Activated CD8-positive, alpha-beta memory T cell treated with anti-CD3 and anti-CD28 coated beads for 24 hours (primary cell): ENCODE measurements around the gene MAN1C1.

Experiments used
- DNase-seq: peaks from one replicate; pipeline ENCODE4 v3.0.0-alpha.2; 2020

MAN1C1 gene

DNA sequence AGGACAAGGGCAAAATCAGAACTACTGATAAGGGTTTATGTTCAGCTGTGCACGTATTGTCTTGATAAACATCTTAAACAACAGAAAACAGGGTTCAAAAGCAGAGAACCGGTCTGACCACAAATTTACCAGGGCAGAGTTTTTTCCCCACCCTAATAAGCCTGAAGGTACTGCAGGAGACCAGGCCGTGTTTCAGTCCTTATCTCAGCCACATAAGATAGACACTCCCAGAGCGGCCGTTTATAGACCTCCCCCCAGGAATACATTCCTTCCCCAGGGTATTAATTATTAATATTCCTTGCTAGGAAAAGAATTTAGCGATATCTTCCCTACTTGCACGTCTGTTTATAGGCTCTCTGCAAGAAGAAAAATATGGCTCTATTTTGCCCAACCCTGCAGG lies 19.6 kb downstream of the MAN1C1 start:
- peak; percentile 46 for DNase-seq

DNA sequence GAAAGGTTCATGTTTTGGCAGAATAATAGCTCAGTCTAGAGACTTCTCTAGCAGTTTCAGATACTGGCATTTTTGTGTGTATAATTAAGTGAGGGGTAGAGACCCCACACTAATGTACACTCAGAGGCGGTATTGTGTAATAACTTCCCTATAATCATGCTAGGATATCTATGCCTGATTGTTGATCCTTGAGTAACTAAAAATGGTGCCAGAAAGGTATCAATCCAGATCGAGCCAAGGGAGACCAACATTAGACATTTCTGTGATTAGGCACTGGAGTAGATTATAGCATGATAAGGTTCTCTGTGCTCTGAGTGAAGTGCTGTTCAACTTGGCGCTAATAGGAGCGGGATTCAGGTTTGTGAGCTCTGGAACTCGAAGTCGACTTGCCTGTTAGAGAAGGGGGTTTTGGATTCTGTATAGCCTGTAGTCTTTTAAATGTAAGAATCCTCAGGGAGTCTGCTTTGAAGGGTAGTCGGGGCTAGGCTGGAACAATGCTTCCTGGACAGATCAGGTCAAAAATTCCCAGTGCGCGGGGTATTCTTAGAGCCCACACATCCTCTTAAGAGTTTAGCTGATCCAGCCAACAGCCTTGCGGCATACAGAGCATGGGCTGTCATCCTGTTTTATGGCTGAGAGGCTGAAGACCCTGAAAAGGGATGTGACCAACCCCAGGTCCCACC lies 24.2 kb downstream of the MAN1C1 start:
- peak; percentile 49 for DNase-seq

DNA sequence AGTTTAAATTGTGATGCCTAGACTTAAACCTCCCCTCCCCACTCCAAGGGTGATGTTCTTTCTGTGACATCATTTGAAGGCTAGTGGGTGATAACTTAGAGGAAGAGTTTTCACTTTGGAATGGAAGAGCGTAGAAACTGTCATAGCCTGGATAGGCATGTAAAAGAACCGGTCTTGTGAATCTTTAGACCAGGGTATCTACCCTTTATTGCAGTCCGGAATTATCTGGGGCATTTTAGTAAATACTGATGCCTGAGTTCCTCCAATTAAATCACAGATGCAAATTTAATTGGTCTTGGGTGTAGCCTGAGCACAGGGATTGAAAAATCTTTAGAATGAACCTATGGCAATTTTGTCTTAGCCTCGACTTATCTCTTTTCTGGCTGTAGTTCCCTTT lies 24.7 kb downstream of the MAN1C1 start:
- no peak for DNase-seq

DNA sequence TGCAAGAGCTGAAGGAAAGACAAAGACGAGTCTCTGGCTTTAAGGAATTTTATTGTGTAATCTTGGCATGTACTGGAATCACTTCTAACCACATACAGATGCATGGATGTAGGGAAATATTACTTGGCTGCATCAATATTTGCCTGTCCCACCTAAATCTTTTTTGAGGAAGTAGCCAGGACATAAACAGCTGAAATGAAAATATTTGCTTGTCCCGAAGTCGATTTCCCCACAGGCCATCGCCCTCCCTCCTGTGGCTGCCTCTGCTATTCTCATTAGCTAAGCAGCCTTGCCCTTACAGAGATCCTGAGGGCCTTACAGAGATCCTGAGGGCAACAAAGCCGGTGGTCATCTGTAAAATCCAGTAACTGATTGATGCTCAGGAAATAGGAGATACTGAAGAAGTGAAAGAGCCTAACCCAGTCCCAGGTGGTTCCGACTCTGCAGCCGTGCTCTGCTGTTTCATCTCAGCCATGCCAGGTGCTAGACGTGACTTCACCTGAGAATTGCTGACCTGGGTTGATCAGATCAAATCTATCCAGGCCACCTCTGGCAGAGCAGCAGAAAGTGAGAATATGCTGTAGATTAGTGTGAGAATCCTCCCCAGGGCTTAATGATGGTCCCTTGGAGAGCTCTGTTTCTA lies 25.5 kb downstream of the MAN1C1 start:
- DNase-seq: peak; percentile 61

DNA sequence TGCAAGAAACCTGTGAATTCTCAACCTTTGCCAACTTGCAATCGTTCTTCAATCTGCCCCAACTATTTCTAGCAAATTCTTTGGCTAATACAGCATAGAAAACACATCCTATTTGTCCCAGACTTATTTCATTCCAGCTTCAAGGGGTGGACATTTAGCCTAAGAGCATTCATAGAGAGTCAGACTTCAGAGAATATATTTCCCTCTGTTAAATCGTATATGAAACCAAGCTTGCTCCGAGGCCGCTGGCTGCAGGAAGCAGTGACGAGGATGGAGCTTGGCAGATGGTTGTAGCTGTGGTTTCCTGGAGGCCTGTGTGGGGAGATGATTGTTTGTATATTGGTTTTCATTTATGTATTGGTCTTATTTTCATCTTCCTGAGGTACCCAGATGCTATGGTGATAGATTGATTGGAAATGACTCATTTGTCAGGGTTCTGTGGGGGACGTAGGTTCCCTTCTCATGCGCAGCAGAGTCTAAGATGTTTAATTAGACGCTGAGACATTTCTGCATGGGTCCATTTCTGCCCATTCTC lies 26.1 kb downstream of the MAN1C1 start:
- DNase-seq: peak; percentile 75

DNA sequence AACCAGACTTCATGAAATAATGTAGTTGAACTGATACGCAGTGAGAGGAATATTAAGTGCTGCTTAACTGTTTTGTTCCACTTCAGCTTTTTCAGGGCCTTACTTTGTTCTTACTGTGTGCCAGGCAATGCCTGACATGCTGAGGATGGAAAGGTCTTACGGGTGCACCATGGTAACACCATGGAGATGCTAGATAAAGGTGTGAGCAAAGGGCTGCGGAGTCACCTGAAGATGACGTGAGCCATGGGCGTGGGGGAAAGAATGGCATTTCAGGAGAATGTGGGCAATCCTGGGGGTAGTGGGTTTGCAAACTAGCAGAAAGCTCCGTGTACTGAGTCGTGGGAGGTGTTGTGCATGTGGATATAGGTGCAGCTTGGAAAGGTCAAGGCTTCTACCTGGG lies 27.3 kb downstream of the MAN1C1 start:
- peak; percentile 53 for DNase-seq

DNA sequence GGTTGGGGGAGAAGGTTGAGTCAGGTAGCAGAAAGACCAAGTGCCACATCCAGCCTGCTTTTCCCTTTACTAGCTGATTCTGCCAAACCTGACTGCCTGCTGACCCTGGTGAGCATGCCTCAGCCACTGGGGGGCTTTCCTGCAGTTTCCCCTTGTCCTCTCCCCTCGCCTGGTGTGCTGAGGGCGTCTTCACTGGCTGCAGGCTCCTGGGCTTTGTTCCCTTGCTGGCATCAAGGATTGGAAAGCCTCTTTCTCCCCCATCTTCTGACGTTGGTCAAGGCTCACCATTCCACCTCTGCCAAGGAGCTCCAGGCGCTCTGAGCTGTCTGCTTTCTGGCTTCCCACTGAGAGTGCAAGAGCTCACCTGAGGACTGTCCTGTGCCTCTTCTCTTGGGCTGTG lies 28.4 kb downstream of the MAN1C1 start:
- peak; percentile 53 for DNase-seq

DNA sequence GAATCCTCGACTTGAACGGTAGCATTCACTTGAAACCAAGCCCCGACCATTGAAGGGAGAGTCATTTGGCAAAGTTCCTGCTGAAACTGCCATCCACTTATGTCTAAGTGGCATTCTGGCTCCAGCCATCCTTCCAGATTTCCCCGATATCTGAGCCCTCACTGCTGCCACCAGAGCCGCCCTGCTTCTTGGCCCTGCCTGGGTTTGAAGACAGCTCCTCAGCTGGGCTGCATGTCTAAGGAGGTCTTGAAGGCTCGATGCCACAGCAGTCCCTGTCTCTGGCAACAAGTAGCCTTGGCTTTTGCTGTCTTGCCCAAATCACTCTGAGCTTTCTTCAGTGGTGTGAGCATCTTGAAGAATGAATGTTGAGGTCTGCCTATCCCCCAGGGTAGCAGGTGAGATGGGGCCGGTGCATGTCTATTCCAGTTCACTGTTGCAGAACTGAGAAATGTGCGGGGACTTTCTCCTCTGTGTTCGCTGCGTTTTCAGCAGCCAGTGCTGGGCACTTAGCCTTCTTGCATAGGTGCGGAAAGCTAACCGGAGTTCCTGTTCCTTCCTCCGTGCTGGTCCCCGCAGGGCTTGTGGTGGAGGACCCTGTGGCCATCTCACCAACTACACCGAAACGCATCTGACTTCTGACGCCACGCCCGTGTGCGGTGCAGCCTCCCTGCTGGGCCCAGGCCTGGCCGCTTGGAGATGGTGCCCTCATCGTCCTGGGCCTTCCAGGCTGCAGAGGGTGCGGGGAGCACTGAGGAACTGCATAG lies 29.2 kb downstream of the MAN1C1 start:
- peak; percentile 53 for DNase-seq

DNA sequence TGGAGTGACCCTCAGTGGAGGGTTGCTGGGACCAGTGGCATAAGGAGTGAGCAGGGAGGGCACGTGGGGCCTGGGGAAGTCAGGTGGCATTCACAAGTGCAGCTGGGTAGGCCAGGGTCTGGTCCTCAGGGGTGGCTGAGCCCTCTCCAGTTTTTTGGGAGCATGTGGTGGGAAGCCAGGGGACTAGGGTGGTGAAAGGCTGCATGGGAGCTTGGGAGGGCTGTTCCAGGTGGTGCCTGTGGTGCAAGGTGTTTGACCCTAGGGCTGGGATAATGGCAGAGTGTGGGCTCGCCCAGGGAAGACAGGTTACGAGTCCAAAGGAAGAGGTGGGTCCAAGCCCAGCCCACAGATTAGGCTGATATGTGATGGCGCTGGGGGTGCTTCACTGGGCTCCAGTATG lies 30.5 kb downstream of the MAN1C1 start:
- DNase-seq: peak; percentile 50

DNA sequence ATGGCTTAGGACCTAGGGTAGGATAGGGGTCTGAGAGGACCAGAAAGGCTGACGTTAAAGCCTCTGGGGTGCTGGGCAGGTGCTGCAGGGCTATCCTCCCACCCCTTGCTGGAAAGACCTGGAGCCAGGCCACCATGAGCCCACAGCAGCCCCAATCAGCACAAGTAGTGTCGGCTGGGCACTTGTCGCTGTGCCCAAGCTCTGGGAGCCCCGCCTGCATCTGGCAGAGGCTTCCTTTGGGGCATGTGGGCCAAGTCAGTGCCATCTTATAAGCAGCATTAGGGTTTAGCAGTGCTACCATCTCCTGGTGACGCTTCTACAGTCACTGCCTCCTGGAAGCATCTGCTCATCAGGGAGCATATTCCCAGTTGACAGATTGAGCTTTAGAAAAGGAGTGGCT lies 31.3 kb downstream of the MAN1C1 start:
- DNase-seq: peak; percentile 51

DNA sequence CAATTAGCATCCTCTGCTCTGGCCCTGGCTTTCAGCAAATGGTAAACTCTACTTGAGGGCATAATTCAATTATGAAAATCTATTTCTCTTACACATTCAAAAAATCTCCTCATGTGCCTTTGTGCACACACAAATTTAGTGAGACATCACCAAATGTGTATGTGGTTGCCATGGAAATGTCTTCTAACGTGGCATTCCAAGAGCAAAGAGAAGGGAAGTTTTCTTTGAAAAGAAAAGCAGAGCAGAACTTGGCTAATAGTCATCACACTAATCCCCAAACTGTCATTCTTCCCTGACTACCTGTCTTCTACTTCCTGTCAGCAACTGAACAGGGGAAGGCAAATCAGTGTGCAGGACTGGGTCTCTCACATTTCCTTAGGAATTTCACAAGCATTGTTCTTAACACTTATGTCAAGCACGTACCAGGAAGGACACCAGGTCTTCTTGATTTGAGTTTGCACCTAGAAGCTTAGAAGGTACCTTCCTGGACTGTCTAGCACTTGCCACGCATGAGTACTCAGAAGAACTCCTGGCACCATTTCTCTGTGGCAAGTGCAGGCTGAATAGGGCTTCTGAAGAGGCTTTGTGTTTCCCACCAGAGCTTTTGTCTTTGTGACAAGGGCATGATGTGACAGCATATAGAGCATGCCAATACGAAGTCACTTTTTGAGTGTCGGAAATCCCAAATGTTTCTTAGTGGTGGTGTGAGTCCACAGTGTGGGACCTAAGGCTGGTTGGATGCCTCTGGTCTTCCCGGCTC lies 32.3 kb downstream of the MAN1C1 start:
- peak; percentile 53 for DNase-seq

DNA sequence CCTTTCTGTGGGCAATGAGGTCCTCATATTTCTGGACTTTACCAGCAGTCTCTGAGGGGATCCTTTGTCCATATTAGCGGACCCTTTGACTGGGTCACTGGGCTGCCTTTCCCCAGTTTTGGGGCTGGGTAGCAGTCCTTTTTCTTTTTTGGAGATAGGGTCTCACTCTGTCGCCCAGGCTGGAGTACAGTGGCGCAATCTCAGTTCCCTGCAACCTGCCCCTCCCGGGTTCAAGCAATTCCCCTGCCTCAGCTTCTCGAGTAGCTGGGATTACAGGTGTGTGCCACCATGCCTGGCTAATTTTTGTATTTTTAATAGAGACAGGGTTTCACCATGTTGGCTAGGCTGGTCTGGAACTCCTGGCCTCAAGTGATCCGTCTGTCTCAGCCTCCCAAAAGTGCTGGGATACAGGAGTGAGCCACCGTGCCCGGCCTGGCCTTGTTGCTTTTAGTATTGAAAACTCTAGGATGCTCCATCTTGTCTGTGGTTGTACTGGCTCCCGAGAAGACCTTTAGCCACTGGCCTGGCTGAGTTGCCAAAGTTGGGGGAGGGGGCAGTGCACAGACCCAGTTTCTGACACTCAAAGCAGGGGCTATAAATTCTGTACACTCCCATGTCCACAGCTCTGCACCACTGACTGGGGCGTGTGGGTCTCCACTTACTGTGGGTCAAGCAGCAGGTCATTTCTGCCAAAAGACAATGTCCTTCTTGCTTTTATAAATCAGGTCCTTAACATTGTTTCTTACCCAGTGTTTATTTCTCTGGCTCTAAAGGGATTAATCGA lies 33.1 kb downstream of the MAN1C1 start:
- peak; percentile 44 for DNase-seq

DNA sequence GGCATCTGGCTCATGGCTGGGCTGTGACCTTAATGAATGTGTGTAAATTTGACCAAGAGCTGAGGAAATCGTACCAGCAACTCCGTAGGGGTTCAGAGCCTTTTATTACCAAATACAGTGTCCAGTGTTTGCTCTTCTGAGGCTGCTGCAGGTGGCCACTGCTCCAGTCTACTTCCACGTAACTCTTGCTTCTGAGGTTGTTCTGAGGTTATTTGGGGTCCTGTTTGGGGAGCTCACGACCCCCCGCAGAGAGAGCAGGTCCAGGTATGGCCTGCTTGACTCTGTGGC lies 33.6 kb downstream of the MAN1C1 start:
- peak; percentile 32 for DNase-seq

DNA sequence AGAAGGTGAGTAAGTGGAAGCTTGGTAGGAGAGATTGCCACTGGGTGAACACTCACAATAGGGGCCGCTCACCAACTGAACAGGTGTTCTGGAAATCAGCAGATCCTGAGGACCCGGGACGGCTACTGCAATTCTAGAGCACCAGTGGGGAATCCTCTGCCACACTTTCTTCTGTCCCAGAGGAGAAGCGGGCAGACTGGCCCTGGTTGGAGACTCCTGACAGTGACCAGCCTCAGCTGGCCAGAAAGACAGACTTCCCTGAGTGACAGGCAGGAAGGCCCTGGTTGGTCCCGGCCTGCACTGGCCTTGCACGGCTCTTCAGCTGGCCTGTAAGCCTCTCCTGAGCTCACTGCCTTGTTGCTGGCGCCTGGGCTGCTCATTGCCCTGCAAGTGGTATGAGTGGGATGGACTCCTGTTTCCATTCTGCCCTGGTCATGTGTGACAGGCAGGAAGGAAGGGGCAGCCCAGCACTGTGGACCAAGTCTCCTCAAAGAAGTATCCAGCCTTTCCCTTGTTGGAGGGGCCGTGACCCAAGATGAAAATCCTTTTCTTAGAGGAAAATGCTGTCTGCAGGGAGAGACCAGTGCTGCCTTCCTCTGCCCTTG lies 34.5 kb downstream of the MAN1C1 start:
- DNase-seq: peak; percentile 56

DNA sequence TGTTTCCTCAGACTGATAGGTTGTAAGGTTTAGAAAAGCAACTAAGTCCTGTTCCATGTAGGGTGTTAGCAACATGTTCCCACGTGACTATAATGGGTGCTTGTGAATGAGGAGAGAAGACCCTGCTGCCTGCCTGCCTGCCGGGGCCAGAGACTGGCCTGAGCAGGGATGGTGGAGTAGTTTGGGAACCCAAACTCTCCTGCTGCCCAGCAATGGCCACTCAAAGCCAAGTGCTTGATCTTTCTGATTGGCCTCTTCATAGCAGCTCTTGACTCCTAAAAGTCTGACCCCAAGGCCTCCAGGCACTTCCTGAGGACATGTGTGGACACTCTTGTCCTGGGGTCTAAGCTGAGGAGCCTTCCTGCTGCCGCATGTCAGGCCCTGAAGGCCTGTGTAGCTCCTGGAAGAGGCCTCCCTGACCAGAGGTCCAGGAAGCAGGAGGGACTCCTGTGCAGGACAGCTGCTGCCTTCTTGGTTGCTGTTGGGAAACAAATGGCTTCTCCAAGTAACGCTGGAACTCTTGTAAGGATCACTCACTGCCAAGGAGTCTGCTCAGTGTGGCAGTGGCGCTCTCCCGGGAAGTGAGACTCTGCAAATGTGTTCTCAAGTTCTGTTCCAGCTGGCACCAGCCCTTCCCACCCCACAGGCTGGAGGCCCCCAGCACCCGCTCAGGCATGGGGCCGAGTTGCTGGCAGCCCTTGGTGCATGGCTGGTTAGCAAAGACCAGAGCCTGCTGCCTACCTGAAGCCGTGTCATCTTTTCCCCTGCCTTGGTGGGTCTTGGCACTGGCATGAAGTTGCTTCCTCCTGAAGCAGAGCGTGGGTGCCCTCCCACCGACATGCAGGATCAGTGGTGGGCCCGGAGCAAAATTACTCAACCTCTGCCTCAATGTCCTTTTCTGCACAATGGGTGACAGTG lies 35.5 kb downstream of the MAN1C1 start:
- DNase-seq: peak; percentile 54

DNA sequence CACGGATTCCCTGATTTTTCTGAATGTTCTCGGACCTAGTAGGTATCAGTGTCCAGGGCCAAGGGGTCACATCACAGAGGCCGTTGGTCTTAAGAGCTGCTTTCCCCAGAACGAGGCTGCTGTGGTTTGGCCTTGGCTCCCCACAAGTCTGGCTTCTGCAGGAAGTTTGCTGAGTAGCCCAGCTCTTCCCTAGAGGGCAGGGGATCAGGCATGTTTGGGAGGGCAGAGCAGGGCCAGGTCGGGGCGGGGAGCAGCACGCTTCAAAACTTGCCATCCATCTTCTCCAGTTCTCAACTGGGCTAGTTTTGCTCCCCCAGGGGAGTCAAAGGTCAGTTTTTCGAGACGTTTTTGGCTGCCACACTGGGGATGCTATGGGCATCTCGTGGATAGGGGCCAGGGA lies 37.0 kb downstream of the MAN1C1 start:
- DNase-seq: no peak

DNA sequence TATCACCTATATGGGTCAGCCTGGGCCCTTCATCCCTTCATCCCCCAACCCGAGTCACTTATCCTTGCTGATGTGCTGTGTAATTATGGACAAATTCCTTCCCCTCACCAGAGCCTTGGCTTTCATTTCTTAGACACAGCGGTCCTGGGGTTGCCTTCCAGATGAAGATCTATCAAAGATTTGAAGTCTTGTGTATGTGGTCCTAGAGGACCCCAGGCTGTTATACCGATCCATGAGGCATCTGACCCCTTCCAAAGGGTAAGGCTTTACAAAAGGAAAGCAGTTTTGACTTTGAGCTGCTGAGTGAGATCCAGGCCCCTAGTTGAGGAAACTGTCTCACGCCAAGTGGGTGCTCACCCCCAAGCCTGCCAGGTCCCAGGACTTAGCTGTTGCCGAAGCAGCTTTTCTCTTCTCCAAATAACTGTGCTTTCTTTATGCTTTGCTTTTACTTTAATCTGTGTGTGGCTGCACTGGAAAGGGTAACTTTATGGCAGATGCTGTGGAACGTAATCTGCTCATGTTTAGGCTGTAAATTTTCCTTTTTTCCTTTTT lies 37.6 kb downstream of the MAN1C1 start:
- DNase-seq: peak; percentile 50

DNA sequence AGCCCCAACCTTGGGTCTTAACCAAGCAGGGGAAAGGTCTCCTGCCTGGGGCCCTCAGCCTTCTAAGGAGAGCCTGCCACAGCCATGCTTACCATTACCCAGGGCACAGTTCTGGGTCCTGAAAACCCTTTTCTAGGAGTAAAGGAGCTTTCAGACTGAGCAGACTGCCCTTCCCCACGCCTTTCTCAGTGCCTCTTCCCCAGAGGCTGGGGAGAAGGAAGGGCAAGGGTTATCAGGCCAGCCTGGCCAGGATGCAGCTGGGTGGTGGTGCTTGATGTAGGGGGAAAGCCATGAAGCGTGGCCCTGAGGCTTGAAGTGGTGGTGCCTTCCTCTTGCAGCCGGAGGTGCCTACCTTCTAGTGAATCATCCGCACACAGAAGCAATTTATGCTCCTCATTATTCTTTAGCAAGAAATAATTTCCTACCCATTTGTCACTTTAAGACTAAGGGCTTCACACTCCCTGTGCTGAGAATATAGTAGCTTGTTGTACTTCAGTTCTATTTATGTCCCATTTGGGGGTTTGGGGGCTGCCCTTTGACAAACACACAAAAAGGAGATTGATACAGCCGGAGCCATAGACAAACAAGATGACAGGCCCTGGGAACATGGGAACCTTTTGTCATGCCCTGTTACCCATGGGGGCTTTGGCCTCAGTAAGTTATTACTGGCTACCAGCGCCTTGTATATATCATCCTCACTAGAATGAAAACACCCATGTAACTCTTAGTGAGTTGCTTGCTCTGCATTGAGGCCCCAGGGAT lies 40.7 kb downstream of the MAN1C1 start:
- DNase-seq: peak; percentile 60

DNA sequence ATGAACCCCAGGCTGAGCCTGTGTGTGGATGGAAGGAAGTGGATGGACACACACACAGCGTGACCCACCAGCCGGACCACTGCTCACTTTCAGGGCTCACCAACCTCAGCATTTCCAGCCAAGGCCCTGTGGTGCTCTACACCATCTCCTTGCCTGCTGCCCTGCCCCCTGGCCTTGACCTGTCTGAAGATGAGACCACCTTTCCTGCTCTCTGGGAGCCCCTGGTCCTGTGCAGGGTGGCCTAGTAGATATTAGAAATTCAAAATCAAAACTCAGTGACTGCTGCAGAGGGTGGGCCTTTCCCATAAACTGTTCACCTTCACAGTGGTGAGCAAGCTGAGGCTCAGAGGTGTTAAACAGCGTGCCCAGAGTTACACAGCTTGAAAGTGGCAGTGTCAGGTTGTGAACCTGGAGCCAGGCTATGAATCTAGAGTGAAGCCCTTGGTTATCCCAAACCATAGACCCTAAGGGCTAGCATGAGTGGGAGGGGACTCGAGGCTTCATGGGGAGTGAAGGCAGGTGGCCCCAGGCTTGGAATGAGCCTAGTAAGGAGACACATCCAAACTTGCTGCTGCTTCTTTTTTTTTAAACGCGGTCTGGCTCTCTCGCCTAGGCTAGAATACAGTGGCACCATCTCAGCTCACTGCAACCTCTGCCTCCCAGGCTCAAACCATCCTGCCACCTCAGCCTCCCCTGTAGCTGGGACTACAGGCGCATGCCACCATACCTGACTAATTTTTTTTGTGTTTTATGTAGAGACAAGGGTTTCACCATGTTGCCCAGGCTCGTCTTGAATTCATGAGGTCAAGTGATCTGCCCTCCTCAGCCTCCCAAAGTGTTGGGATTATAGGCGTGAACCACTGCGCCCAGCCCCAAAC lies 41.5 kb downstream of the MAN1C1 start:
- peak; percentile 56 for DNase-seq
